ENCODE data around the gene IMMP2L.
A peak's percentile ranks its signal among the peaks of the same experiment; 100 is the strongest.

IMMP2L gene

DNA sequence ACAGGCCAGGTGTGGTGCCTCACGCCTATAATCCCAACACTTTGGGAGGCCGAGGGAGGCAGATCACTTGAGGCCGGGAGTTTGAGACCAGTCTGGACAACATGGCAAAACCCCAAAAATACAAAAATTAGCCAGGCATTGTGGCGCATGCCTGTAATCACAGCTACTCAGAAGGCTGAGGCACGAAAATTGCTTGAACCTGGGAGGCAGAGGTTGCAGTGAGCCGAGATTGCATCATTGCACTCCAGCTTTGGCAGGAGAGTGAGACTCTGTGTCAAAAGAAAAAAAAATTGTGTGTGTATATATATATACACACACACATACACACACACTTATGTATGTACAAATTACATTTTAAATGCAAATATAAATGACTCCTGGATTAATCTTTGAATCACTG is 548.2 kb downstream of the IMMP2L start:
- DNase-seq, result no peak
- peak overlapping the region; percentile 6 for H3K4me3 Mint-ChIP-seq
- peak overlapping the region; percentile 90 for H3K27ac Mint-ChIP-seq
- H3K9me3 Mint-ChIP-seq, result peaks cover 6% of the 10 kb centered on the region
- peaks cover 83% of the 10 kb centered on the region for H3K4me1 Mint-ChIP-seq (ENCODE audit: low read depth)
- peaks cover 12% of the 10 kb centered on the region for H3K36me3 Mint-ChIP-seq (ENCODE audit: low read depth)
- no peaks in the 10 kb centered on the region for H3K27me3 Mint-ChIP-seq

DNA sequence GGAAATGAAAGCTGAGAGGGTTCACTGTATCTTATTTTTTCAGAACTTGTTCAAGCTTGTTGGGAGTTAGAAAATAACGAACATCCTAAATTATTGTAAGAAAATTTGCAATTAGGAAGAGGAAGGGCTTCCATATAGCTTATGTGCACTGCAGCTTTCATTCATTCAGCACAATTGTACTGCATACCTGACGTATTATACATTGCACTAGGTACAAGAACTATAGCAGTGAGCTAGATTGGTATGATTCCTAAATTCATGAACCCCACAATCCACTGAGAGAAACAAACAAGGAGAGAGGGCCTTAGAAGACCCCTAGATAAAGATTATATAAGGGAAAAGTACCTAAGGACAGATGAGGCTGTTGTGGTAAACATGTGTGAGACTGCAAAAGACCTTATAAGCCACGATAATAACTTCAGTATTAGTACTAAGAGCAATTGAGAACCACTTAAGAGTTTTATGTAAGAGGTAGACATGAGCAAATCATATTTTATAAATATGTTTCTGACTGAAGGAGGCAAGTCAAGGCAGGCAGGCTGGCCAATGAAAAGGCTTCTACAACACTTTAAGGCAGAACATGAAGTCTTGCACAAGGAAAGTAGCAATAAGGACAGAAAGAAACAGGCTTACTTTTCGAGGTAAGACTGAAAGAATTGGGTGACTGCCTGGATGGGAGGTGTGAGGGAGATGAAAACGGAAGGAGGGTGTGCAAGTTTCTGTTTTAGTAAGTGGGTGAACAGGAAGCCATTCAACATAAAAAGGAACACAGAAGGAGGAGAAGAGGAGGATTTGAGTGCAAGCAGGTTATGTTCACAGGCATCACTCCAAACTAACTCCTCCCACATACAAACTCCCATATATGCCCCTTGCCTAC is 549.3 kb downstream of the IMMP2L start:
- Mint-ChIP-seq H3K27me3 (no peaks in the 10 kb centered on the region), H3K9me3 (peaks cover 6% of the 10 kb centered on the region), H3K27ac (peak overlapping the region; percentile 93), H3K4me3 (peak overlapping the region; percentile 59), H3K36me3 (ENCODE audit: low read depth) (peaks cover 12% of the 10 kb centered on the region), H3K4me1 (ENCODE audit: low read depth) (peaks cover 75% of the 10 kb centered on the region)
- DNase-seq, result no peak

DNA sequence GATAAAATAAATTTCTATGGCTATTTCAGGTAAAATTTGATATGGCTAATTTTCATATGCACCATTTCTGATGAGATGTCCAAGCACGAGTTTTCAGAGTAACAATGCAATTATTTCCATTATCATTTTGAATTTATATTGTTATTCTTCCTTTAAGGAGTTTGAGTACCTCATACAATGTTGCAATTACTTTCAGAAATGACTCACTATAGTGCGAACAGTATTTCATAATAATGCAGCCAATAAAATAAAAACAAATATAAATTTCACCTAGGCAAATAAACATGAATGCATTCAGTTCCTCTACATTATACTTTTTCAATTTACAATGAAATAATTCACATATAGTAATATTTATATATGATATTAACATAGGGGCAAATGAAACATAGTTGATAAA is 550.1 kb downstream of the IMMP2L start:
- Mint-ChIP-seq H3K9me3 (peaks cover 6% of the 10 kb centered on the region), H3K4me3 (peak overlapping the region; percentile 62), H3K27me3 (no peaks in the 10 kb centered on the region), H3K27ac (peak overlapping the region; percentile 95), H3K4me1 (ENCODE audit: low read depth) (peaks cover 66% of the 10 kb centered on the region), H3K36me3 (ENCODE audit: low read depth) (peaks cover 12% of the 10 kb centered on the region)
- no peak for DNase-seq

DNA sequence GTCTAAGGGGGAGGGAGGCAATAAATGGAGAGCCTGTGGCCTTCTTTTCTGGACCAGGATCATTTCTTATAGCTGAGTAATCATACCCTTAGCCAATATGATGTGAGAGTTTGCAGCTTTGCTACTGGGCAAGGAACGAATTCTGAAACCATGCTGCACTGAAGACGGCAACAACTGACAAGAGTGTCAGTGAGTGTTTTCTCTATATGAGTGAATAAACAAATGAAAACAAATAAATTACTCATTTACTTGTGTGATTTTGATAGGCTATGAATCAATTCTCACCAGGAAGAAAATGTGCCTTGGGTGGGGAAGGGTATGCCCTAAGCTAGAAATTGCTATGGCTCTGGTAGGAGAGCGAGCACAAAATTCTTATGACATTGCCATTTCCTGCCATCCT is 550.8 kb downstream of the IMMP2L start:
- Mint-ChIP-seq H3K27ac (peak overlapping the region; percentile 95), H3K4me1 (ENCODE audit: low read depth) (peaks cover 64% of the 10 kb centered on the region), H3K9me3 (peaks cover 6% of the 10 kb centered on the region), H3K4me3 (peak overlapping the region; percentile 62), H3K36me3 (ENCODE audit: low read depth) (peaks cover 12% of the 10 kb centered on the region), H3K27me3 (no peaks in the 10 kb centered on the region)
- no peak for DNase-seq

DNA sequence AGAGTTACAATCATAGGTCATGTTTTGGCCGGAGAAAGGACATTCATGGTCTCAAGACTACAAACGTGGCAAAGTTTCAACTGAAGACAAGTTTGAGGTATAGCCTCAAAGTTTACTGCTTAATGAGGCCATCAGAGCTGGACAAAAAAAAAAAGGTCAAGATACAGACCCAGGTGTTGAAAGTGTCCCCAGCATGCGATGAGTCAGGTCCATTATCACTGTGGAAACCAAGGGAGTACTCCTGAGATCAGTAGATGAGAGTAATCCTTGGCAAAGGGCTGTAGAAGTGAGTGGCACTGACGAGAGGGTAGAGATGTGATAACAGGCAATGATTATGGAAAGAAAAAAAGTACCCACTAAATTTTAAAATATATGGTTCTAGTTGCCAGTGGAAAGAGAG is 551.5 kb downstream of the IMMP2L start:
- Mint-ChIP-seq H3K9me3 (peaks cover 6% of the 10 kb centered on the region), H3K4me3 (no peak overlapping the region), H3K36me3 (ENCODE audit: low read depth) (peaks cover 12% of the 10 kb centered on the region), H3K27me3 (no peaks in the 10 kb centered on the region), H3K27ac (peak overlapping the region; percentile 95), H3K4me1 (ENCODE audit: low read depth) (peaks cover 60% of the 10 kb centered on the region)
- DNase-seq, result no peak

DNA sequence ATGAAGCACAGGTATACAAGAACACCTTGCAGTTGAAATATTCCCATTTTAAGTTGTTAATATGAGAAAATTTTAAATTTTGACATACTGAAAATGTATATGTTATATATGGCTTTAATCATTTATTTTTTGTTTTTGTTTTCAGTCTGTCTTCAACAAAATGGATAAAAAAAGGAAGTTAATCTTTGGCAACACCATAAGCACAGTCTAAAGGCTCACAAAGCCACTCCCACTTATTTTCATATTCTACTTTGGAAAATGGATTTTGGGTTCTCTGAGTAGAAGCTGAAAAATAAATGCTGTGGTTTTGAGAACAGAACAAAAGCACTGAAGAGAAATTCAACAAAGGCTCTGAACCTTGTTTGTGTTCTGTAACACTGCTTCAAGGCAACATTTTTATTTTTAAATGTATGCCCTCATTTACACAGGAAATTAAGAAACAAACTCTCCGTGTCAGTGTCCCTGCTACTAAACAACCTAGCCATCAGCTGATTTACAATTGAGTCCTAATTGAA is 552.7 kb downstream of the IMMP2L start:
- DNase-seq, result no peak
- peaks cover 6% of the 10 kb centered on the region for H3K9me3 Mint-ChIP-seq
- peaks cover 12% of the 10 kb centered on the region for H3K36me3 Mint-ChIP-seq (ENCODE audit: low read depth)
- H3K27me3 Mint-ChIP-seq, result no peaks in the 10 kb centered on the region
- no peak overlapping the region for H3K4me3 Mint-ChIP-seq
- H3K27ac Mint-ChIP-seq, result peak overlapping the region; percentile 95
- H3K4me1 Mint-ChIP-seq (ENCODE audit: low read depth), result peaks cover 48% of the 10 kb centered on the region

DNA sequence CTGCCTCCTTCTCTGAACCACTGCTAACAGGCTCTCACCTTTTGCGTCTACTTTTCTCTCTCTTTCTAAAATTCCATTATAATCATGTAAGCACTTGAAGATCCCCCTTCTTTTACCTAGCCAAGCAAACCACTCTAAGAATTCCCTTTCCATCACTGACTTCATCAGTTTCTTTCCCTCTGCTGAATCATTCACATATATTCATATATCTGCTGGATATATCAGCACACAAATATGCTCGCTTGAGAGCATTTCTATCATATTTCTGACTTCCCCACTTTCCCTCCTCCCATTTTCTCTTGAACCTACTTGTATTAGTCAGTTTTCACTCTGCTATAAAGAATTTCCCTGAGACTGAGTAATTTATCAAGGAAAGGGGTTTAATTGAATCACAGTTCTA is 555.6 kb downstream of the IMMP2L start:
- Mint-ChIP-seq H3K36me3 (ENCODE audit: low read depth) (peaks cover 10% of the 10 kb centered on the region), H3K4me1 (ENCODE audit: low read depth) (peaks cover 36% of the 10 kb centered on the region), H3K9me3 (peaks cover 4% of the 10 kb centered on the region), H3K27me3 (no peaks in the 10 kb centered on the region), H3K4me3 (no peak overlapping the region), H3K27ac (no peak overlapping the region)
- DNase-seq, result no peak

DNA sequence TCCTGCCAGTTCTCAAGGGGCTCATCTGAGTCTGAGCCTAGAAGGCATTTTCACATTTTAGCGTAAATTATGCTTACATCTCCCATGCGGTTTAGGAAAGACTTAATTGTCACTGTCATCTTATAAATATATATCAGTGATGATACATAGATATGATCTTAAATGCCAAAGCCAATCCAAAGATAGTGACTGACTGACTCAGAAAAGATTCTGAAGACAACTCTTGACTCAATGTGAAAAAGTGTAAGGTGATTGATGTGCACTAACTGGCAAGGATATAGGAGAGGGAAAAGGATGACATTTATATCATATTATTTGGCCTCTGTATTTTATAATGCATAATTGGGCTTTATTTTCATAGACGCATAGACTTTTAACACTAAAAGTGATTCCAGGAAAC is 556.3 kb downstream of the IMMP2L start:
- Mint-ChIP-seq H3K4me1 (ENCODE audit: low read depth) (peaks cover 32% of the 10 kb centered on the region), H3K27me3 (no peaks in the 10 kb centered on the region), H3K9me3 (peaks cover 3% of the 10 kb centered on the region), H3K4me3 (no peak overlapping the region), H3K36me3 (ENCODE audit: low read depth) (peaks cover 7% of the 10 kb centered on the region), H3K27ac (no peak overlapping the region)
- DNase-seq, result no peak

DNA sequence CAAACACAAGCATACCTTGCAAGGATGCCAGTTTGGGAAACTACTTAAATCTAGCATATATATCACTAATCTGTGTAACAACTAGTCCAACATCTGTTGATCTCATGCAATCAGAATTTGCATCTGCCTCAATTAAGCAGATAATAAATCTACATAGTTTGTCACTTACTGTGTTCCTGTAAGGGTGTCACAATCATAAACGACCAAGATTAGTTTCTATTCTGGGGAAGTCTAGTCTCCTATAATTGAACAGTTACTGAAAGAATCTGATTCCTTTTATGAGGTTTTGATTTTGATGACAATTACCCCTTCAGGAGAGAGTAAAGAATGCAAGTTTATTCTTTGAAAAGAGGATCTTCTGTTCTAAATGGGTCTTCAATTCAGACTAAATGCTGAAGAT is 556.8 kb downstream of the IMMP2L start:
- Mint-ChIP-seq H3K27me3 (no peaks in the 10 kb centered on the region), H3K4me3 (no peak overlapping the region), H3K27ac (no peak overlapping the region), H3K9me3 (peaks cover under 1% of the 10 kb centered on the region), H3K36me3 (ENCODE audit: low read depth) (peaks cover 4% of the 10 kb centered on the region), H3K4me1 (ENCODE audit: low read depth) (peaks cover 26% of the 10 kb centered on the region)
- no peak for DNase-seq

DNA sequence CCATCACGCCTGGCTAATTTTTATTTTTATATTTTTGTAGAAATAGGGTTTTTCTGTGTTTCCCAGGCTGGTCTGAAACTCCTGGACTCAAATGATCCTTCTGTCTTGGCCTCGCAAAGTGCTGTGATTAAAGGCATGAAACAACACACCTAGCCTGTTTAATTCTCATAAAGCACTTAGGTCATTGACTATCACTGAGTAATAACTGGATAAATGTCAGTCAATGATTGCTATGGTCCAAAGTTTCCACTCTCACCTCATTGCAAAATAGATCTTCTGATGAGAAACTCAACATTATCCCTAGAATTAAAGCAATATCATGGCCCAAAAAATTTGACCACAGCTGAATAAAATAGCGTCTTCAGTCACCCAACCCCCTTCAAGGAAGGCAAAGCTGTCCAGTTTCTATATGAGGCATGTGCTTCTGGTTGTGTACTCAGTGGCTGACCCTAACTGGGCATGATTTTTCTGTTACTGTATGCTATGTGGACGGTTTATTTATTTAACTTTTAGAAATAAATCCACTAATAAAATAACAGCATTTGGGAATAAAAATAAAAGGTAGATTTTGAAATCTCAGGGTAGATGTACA is 557.9 kb downstream of the IMMP2L start:
- Mint-ChIP-seq H3K4me3 (no peak overlapping the region), H3K4me1 (ENCODE audit: low read depth) (peaks cover 16% of the 10 kb centered on the region), H3K27ac (no peak overlapping the region), H3K9me3 (no peaks in the 10 kb centered on the region), H3K27me3 (no peaks in the 10 kb centered on the region), H3K36me3 (ENCODE audit: low read depth) (no peaks in the 10 kb centered on the region)
- no peak for DNase-seq

DNA sequence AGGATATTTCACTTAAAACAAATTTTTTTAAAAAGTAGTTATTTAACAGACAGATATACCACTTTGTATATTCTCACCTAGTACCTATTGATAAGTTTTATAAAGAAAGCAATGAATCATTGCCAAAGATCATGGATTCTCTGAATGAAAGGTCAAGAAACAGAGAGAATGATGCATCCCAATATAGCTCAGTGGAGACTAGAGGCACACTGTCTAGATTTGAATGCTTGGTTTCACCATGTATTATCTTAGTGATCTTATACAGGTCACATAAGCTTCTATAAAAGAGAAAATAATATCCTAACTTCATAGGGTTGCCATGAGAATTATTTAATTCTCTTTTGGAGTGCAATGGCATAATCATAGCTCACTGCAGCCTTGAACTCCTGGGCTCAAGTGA is 558.4 kb downstream of the IMMP2L start:
- Mint-ChIP-seq H3K36me3 (ENCODE audit: low read depth) (no peaks in the 10 kb centered on the region), H3K9me3 (no peaks in the 10 kb centered on the region), H3K27me3 (no peaks in the 10 kb centered on the region), H3K4me1 (ENCODE audit: low read depth) (peaks cover 16% of the 10 kb centered on the region), H3K27ac (no peak overlapping the region), H3K4me3 (no peak overlapping the region)
- no peak for DNase-seq

DNA sequence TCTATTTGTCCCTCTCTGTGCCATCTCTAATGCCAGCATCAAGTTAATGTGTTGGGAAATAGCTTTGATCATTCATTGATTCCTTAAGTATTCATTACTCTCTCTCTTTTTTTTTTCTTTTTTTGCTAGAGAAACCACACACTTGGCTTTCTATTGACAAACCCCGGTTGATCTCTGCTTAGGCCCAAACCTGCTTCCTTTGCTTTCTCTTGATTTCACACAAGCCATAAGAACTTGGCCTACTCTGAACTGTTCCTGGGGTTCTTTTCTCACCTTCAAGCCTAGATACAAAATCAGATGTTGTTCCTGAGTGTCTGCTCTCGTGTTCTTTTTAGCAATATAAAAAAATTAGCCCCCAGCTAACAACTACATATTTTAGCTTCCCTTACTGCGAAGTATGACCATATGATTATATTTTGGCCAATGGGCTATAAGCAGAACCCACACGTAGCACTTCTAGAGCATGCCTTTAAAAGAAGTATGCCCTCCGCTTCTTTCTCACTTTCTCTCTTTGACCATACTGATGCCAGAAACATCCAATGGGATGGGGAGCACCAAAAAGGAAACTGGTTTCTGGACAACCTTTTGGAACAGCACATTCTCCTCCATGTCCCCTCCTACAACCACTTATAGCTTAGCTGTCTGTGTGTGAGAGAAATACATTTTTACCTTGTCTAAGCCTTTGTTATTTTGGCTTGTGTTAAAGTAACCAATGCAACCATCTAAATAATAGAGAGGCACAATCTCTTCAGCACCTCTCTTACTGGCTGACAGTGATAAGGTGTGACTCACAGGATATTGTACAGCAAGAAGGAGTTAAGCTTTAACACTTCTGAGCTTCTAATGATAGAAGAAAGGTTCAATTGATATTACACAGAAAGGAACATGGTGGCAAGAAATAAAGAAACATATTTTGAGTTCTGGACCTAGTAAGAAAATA is 568.0 kb downstream of the IMMP2L start:
- peaks cover 31% of the 10 kb centered on the region for H3K4me1 Mint-ChIP-seq (ENCODE audit: low read depth)
- no peaks in the 10 kb centered on the region for H3K27me3 Mint-ChIP-seq
- H3K9me3 Mint-ChIP-seq, result no peaks in the 10 kb centered on the region
- DNase-seq, result no peak
- peak overlapping the region; percentile 76 for H3K27ac Mint-ChIP-seq
- no peaks in the 10 kb centered on the region for H3K36me3 Mint-ChIP-seq (ENCODE audit: low read depth)
- H3K4me3 Mint-ChIP-seq, result no peak overlapping the region

DNA sequence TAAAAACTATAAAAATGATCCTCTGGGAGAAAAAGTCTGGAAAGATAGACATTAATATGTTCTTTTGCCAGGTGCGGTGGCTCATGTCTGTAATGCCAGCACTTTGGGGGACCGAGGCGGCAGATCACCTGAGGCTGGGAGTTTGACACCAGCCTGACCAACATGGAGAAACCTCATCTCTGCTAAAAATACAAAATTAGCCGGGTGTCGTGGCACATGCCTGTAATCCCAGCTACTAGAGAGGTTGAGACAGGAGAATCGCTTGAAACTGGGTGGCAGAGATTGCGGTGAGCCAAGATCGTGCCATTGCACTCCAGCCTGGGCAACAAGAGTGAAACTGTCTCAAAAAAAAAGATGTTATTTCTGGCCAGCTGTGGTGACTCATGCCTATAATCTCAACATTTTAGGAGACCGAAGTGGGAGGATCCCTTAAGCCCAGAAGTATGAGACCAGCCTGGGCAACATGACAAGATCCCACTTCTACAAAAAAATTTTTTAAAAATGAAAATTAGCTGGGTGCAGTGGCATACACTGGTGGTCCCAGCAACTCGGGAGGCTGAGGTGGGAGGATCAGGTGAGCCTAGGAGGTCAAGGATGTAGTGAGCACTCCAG is 573.3 kb downstream of the IMMP2L start:
- Mint-ChIP-seq H3K9me3 (no peaks in the 10 kb centered on the region), H3K36me3 (ENCODE audit: low read depth) (no peaks in the 10 kb centered on the region), H3K4me1 (ENCODE audit: low read depth) (peaks cover 24% of the 10 kb centered on the region), H3K27ac (no peak overlapping the region), H3K27me3 (no peaks in the 10 kb centered on the region), H3K4me3 (no peak overlapping the region)
- no peak for DNase-seq

DNA sequence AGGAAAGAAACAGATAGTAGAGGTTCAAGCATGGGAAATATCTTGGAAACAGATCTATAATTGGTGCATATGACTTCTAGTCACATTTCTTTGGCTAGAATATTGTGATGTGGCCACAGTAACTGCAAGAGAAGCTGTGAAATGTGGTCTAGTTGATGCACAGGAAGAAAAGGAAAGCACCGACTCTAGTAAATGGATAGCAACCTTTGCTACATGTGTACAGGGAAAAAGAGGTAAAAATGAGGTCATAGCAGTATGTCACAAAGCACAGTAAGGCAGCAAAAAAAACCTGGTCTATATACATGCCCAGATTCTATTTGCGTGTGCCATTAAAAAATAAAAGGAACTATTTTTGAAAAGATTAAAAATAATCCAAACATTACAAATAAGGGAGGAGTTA is 573.9 kb downstream of the IMMP2L start:
- Mint-ChIP-seq H3K9me3 (no peaks in the 10 kb centered on the region), H3K27ac (no peak overlapping the region), H3K4me1 (ENCODE audit: low read depth) (peaks cover 21% of the 10 kb centered on the region), H3K27me3 (no peaks in the 10 kb centered on the region), H3K4me3 (no peak overlapping the region), H3K36me3 (ENCODE audit: low read depth) (no peaks in the 10 kb centered on the region)
- DNase-seq, result no peak

Data from activated T-cell treated with anti-CD3 and anti-CD28 coated beads, Interleukin-2, amount 50 U/mL, for 24 hours (primary cell).